ENCODE measurements around the gene SORT1. TPM values are rescaled to one million over a fixed set of nuclear protein-coding genes. Genes with fewer than 3 reads are reported as not detected.
A peak's percentile ranks its signal among the peaks of the same experiment; 100 is the strongest.

The SORT1 gene
- total and polyA plus RNA-seq, 3 experiments from 2014 or later = 0.16 to 3.9 (median 3.0) TPM

DNA sequence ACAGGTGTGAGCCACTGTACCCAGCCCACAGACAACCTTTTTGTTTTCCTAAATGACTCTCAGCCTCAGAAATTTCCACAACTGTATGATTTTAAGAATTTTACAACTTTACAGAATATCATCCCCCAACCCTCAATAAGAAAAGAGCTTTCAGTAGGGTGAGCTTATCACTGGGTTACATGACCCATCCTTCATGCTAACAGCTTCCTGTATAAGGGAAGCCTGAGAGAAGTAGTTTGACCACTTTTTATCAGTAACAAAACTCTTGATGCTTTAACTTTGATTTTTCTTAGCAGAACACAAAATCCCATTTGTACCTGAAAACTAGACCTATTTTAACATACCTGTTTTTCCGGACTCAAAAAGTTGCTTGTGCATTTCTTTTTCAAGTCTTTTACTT is 81.2 kb downstream of the SORT1 start:
- Histone ChIP-seq H3K4me3 (ENCODE audit: low read length) (no peak overlapping the region), H3K27me3 (ENCODE audit: insufficient read depth, low read length, poor library complexity, severe bottlenecking) (no peaks in the 10 kb centered on the region), H3K4me1 (ENCODE audit: insufficient read depth, low read length) (no peaks in the 10 kb centered on the region), H3K9me3 (ENCODE audit: low read length) (no peaks in the 10 kb centered on the region), H3K36me3 (ENCODE audit: insufficient read depth, low read length) (no peaks in the 10 kb centered on the region), H3K27ac (ENCODE audit: low read depth, low read length) (no peak overlapping the region)
- no peaks in the 10 kb centered on the region for H3K9me3 Mint-ChIP-seq
- peaks cover 0 to 4% of the 10 kb centered on the region in 2 donors for H3K27me3 Mint-ChIP-seq
- ChIA-PET CTCF (no interaction called here), POLR2A (no interaction called here)
- DNase-seq = no peak
- H3K36me3 Mint-ChIP-seq = no peaks in the 10 kb centered on the region
- no peaks in the 10 kb centered on the region for H3K4me1 Mint-ChIP-seq
- H3K27ac Mint-ChIP-seq = no peak overlapping the region
- no peak overlapping the region for H3K4me3 Mint-ChIP-seq

DNA sequence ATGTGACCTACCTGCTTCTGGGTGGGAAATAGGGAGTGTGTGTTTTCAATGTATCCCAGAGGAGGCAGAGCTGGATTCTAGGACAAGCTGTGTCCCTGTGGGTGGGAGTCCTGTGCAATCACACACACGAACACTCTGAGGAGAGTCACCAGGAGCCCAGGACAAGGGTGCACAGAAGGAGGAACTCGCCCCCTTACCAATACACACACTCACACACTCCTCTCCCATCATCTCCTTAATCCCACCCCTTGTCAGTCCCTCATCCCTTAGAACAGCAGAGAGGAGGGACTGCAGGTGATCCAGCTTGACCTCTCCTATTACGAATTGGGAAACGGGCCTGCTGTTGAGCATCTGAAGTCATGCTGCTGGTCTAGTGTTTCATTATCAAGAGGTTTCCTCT is 82.4 kb downstream of the SORT1 start:
- DNase-seq = no peak
- no peaks in the 10 kb centered on the region for H3K27me3 ChIP-seq (ENCODE audit: insufficient read depth, low read length, poor library complexity, severe bottlenecking)
- H3K27me3 Mint-ChIP-seq = peaks cover under 1 to 4% of the 10 kb centered on the region in 2 donors
- H3K27ac Mint-ChIP-seq = no peak overlapping the region
- no peaks in the 10 kb centered on the region for H3K4me1 Mint-ChIP-seq
- no peaks in the 10 kb centered on the region for H3K36me3 ChIP-seq (ENCODE audit: insufficient read depth, low read length)
- no peaks in the 10 kb centered on the region for H3K9me3 ChIP-seq (ENCODE audit: low read length)
- ChIA-PET CTCF (no interaction called here), POLR2A (no interaction called here)
- H3K27ac ChIP-seq (ENCODE audit: low read depth, low read length) = no peak overlapping the region
- H3K4me3 Mint-ChIP-seq = no peak overlapping the region
- H3K9me3 Mint-ChIP-seq = no peaks in the 10 kb centered on the region
- H3K4me1 ChIP-seq (ENCODE audit: insufficient read depth, low read length) = no peaks in the 10 kb centered on the region
- H3K4me3 ChIP-seq (ENCODE audit: low read length) = no peak overlapping the region
- H3K36me3 Mint-ChIP-seq = no peaks in the 10 kb centered on the region

DNA sequence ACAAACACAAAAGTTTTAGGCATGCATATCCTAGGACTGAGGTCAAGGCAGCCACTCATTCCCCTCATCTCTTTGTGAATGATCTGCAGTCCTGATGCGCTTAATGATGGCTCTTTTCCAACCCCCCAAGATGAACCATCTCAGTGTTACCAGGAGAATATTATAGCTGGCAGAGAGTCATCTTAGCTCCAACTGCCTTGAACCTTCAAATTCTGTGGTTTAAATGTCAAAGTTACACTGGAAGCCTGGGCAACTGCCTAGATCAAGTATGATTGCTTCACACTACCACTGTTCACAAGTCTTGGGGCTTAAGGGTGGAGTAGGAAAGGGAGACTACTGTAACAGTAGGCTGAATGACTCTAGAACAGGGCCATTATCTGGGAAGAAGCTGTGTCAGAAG is 82.9 kb downstream of the SORT1 start:
- ChIA-PET CTCF (no interaction called here), POLR2A (no interaction called here)
- Mint-ChIP-seq H3K27me3 (peaks cover 5 to 6% of the 10 kb centered on the region in 2 donors), H3K27ac (no peak overlapping the region), H3K4me1 (no peaks in the 10 kb centered on the region), H3K4me3 (no peak overlapping the region), H3K36me3 (no peaks in the 10 kb centered on the region), H3K9me3 (no peaks in the 10 kb centered on the region)
- no peak for DNase-seq
- Histone ChIP-seq H3K27me3 (ENCODE audit: insufficient read depth, low read length, poor library complexity, severe bottlenecking) (no peaks in the 10 kb centered on the region), H3K9me3 (ENCODE audit: low read length) (no peaks in the 10 kb centered on the region), H3K27ac (ENCODE audit: low read depth, low read length) (no peak overlapping the region), H3K36me3 (ENCODE audit: insufficient read depth, low read length) (no peaks in the 10 kb centered on the region), H3K4me1 (ENCODE audit: insufficient read depth, low read length) (no peaks in the 10 kb centered on the region), H3K4me3 (ENCODE audit: low read length) (no peak overlapping the region)

DNA sequence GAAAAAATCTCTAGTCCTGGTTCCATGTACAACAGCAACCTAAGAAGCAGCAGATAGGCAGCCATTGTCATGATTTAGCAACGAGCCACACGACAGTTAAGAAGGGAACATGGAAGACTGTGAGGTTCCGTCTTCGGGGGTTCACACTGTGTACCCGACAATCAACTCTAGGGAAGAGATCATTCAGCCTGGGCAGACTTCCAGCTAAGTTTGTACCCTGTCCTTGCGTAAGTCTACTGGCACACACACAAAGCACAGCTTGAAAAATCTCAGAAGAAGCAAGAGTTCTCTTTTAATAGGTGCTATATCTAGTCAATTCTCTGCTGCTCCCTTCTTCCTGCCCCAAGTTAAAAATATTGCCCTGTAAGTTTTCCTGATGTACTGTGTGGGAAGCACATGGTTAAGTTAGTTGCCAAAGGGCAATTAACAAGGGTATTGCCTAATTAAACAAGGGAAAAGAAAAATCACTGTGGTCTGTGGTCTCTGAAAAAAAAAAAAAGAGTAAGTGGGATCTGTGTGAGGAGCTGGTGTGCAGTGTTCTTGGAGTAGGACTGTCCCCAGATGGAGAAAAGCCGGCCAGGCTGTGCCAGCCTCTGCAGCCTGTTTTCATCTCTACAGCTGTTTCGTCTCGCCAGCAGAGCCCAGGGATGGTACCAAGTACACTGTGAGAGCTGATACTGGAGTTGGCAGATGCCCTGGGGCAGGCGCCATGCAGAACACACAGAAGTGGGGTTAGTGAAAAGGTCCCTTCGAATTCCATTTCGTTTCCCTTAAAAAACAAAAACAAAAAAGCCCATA is 84.5 kb downstream of the SORT1 start:
- H3K27ac ChIP-seq (ENCODE audit: low read depth, low read length) = no peak overlapping the region
- no peaks in the 10 kb centered on the region for H3K4me1 ChIP-seq (ENCODE audit: insufficient read depth, low read length)
- no peak for DNase-seq
- no peaks in the 10 kb centered on the region for H3K9me3 ChIP-seq (ENCODE audit: low read length)
- no peaks in the 10 kb centered on the region for H3K36me3 Mint-ChIP-seq
- H3K27ac Mint-ChIP-seq = peak overlapping the region in 2 of 8 donors; percentile 2 to 92
- no peak overlapping the region for H3K4me3 ChIP-seq (ENCODE audit: low read length)
- no peak overlapping the region for H3K4me3 Mint-ChIP-seq
- CTCF ChIA-PET = no interaction called here
- no peaks in the 10 kb centered on the region for H3K9me3 Mint-ChIP-seq
- H3K27me3 ChIP-seq (ENCODE audit: insufficient read depth, low read length, poor library complexity, severe bottlenecking) = no peaks in the 10 kb centered on the region
- POLR2A ChIA-PET = no interaction called here
- H3K36me3 ChIP-seq (ENCODE audit: insufficient read depth, low read length) = no peaks in the 10 kb centered on the region
- no peaks in the 10 kb centered on the region for H3K4me1 Mint-ChIP-seq
- peaks cover 12 to 17% of the 10 kb centered on the region in 2 donors for H3K27me3 Mint-ChIP-seq

DNA sequence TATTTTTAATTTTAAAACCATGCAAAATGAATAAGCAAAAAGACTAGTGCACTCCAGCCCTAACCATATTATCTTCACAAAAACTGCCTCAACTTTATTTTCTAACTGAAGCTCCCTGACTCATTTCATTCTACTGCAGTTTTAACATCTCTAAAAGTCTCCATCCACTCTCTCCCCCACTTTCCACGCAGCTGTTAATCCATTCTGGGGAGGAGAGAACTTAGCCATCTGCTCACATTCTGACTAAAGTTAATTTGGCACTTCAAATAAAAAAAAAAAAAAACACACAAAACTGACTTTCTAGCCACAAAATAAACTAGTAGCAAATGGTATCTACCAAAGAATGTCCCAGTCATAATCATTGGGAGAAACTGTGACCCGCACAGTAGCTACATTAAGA is 85.5 kb downstream of the SORT1 start:
- no peaks in the 10 kb centered on the region for H3K4me1 Mint-ChIP-seq
- H3K36me3 Mint-ChIP-seq = no peaks in the 10 kb centered on the region
- Histone ChIP-seq H3K36me3 (ENCODE audit: insufficient read depth, low read length) (no peaks in the 10 kb centered on the region), H3K4me3 (ENCODE audit: low read length) (no peak overlapping the region), H3K27ac (ENCODE audit: low read depth, low read length) (no peak overlapping the region), H3K9me3 (ENCODE audit: low read length) (no peaks in the 10 kb centered on the region), H3K27me3 (ENCODE audit: insufficient read depth, low read length, poor library complexity, severe bottlenecking) (no peaks in the 10 kb centered on the region), H3K4me1 (ENCODE audit: insufficient read depth, low read length) (no peaks in the 10 kb centered on the region)
- CTCF ChIA-PET = interaction anchor here (0.7 kb wide), 1 partner anchor 217 kb away, joined by 3 read pairs; no protein-coding TSS in a partner anchor
- no peak overlapping the region for H3K27ac Mint-ChIP-seq
- POLR2A ChIA-PET = no interaction called here
- no peak for DNase-seq
- H3K4me3 Mint-ChIP-seq = no peak overlapping the region
- peaks cover 13 to 17% of the 10 kb centered on the region in 2 donors for H3K27me3 Mint-ChIP-seq
- no peaks in the 10 kb centered on the region for H3K9me3 Mint-ChIP-seq

DNA sequence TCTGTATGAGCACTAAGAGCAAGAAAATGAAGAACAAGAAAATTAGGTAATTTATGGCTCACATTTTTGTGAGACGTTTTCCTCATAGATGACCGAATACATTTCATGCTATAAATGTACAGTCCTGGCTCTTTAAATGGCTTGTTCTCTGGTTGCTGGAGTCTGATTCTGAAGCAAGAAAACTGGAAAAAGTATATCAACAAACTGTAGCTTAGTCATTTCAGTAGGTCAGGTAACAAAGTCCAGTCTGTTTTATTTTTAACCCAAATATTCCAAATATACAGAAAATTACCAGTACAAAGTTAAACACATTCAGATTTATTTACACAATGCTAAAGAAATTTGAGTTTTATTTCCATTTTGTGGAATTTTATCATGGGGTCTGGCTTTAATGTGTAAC is 88.4 kb downstream of the SORT1 start:
- Histone ChIP-seq H3K27ac (ENCODE audit: low read depth, low read length) (no peak overlapping the region), H3K36me3 (ENCODE audit: insufficient read depth, low read length) (no peaks in the 10 kb centered on the region), H3K27me3 (ENCODE audit: insufficient read depth, low read length, poor library complexity, severe bottlenecking) (no peaks in the 10 kb centered on the region), H3K4me3 (ENCODE audit: low read length) (no peak overlapping the region), H3K4me1 (ENCODE audit: insufficient read depth, low read length) (no peaks in the 10 kb centered on the region), H3K9me3 (ENCODE audit: low read length) (no peaks in the 10 kb centered on the region)
- Mint-ChIP-seq H3K4me1 (no peaks in the 10 kb centered on the region), H3K27ac (no peak overlapping the region), H3K4me3 (no peak overlapping the region), H3K36me3 (no peaks in the 10 kb centered on the region), H3K27me3 (peaks cover 11 to 17% of the 10 kb centered on the region in 2 donors), H3K9me3 (no peaks in the 10 kb centered on the region)
- ChIA-PET CTCF (no interaction called here), POLR2A (no interaction called here)
- no peak for DNase-seq

DNA sequence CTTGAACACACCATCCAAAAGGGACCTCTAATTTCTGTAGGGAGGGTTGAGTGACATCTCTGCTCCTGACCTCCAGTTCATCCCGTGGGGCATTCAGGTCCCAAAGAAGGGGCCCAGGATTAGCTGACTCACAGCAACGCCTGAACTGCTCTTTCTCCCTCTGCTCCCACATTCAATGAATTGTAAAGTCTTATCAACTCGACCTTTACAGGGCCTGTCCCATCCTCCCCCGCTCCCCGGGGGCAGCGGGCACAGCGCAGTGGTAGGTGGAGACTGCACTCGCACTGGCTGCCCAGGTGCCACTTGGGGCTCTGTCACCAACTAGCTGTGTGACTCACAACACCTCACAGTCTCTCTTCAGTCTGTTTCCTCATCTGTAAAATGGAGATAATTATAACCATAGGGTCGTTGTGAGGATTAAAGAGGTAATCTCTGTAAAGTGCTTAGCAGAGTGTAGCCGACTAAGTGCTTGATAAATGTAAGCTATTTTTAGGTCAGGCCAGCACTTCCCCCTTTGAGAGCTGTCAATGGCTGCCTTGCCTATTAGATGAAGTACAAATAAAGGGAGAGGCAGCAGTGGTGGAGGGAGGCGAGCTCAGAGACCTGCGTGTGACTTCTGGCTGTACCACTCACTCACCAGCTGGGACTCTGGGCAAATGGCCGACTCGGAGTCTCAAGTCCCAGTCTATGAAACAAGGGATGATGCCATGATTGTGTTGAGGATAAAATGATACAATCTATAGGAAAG is 90.3 kb downstream of the SORT1 start:
- Histone ChIP-seq H3K36me3 (ENCODE audit: insufficient read depth, low read length) (no peaks in the 10 kb centered on the region), H3K27me3 (ENCODE audit: insufficient read depth, low read length, poor library complexity, severe bottlenecking) (no peaks in the 10 kb centered on the region), H3K27ac (ENCODE audit: low read depth, low read length) (no peak overlapping the region), H3K9me3 (ENCODE audit: low read length) (no peaks in the 10 kb centered on the region), H3K4me1 (ENCODE audit: insufficient read depth, low read length) (no peaks in the 10 kb centered on the region), H3K4me3 (ENCODE audit: low read length) (no peak overlapping the region)
- Mint-ChIP-seq H3K36me3 (no peaks in the 10 kb centered on the region), H3K27me3 (peaks cover 11 to 17% of the 10 kb centered on the region in 2 donors), H3K27ac (no peak overlapping the region), H3K4me1 (no peaks in the 10 kb centered on the region), H3K9me3 (no peaks in the 10 kb centered on the region), H3K4me3 (no peak overlapping the region)
- DNase-seq = no peak
- CTCF ChIA-PET = interaction anchor here (0.9 to 3.5 kb wide), 4 partner anchors 10 to 30 kb away, joined by 3 to 12 read pairs (median 4); partner anchors contain the start of gene PSRC1
- POLR2A ChIA-PET = no interaction called here

DNA sequence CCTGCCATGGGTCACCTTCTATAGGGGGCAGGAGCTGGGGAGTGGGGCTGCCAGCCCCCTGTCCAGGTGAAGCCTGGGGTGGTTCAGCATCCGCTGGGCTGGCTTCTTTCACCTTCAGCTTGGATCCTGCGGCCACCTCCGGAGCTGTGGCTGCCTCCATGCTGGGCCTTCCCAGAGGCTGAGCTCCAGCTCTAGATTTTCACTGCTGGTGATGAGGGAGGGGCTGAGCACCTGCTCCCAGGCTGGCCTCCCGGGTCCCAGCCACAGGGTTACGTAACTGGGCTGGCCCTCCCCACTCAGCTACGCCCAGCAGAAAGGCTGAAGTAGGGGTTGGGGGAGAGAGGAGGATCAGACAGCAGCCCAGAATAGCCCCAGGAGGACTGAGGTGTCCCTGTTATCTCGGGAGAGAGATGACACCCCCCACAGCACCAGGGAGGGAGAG is 90.9 kb downstream of the SORT1 start, which contains the start of gene MYBPHL:
TSS of gene MYBPHL (minus strand) at position 180 of the 442 bp plus-strand sequence. CDS start at position 160, 20 bp downstream.
- Mint-ChIP-seq H3K9me3 (no peaks in the 10 kb centered on the region), H3K36me3 (no peaks in the 10 kb centered on the region), H3K27me3 (peaks cover 11 to 17% of the 10 kb centered on the region in 2 donors), H3K4me3 (no peak within 1 kb of the TSS), H3K4me1 (no peaks in the 10 kb centered on the region), H3K27ac (no peak within 1 kb of the TSS)
- ChIA-PET CTCF (interaction anchor here (1.3 to 3.5 kb wide), 2 partner anchors 11 to 24 kb away, joined by 3 to 12 read pairs; partner anchors contain the start of gene PSRC1), POLR2A (no interaction called here)
- DNase-seq = no peak
- Histone ChIP-seq H3K4me1 (ENCODE audit: insufficient read depth, low read length) (no peaks in the 10 kb centered on the region), H3K27ac (ENCODE audit: low read depth, low read length) (no peak within 1 kb of the TSS), H3K36me3 (ENCODE audit: insufficient read depth, low read length) (no peaks in the 10 kb centered on the region), H3K4me3 (ENCODE audit: low read length) (no peak within 1 kb of the TSS), H3K27me3 (ENCODE audit: insufficient read depth, low read length, poor library complexity, severe bottlenecking) (no peaks in the 10 kb centered on the region), H3K9me3 (ENCODE audit: low read length) (no peaks in the 10 kb centered on the region)

All from CD8-positive, alpha-beta memory T cell (primary cell).